ENCODE results near the gene NELL1.
"Not testable (repeated sequence)": the region's sequence is repeated elsewhere in the genome, so short reads cannot be mapped to it uniquely, and the experiment has no call there.

NELL1 gene

GRCh38 chr11:21258414-21258813 lies 589.0 kb downstream of the NELL1 start:
- Mint-ChIP-seq H3K36me3 (no peaks in the 10 kb centered on the region), H3K9me3 (no peaks in the 10 kb centered on the region), H3K27ac (no peak overlapping the region), H3K4me1 (no peaks in the 10 kb centered on the region), H3K27me3 (no peaks in the 10 kb centered on the region), H3K4me3 (no peak overlapping the region)
- ATAC-seq (ENCODE audit: low read depth) (no peak), DNase-seq (ENCODE audit: low spot score in 2 of 2) (no peak)

DNA sequence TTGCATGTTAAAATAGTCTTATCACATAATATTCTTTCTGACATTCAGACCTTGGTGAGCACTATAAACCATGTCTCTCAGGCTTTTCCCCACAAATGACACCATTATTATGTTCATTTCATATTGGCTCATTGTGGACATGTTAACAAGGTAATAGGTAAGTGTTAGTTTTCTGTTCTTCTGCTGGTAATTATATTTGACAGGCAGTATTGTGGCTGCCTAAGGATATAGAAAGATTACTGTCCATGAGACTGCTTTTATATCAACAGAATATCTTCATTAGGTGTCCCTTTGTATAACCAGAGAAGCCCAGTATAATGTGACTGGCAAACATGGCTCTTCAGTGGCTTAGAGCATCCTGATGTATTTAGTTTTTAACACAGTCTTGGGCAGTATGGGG lies 590.7 kb downstream of the NELL1 start:
- H3K4me1 Mint-ChIP-seq = no peaks in the 10 kb centered on the region
- H3K36me3 Mint-ChIP-seq = no peaks in the 10 kb centered on the region
- no peaks in the 10 kb centered on the region for H3K9me3 Mint-ChIP-seq
- H3K27me3 Mint-ChIP-seq = no peaks in the 10 kb centered on the region
- no peak for ATAC-seq (ENCODE audit: low read depth)
- no peak overlapping the region for H3K27ac Mint-ChIP-seq
- no peak overlapping the region for H3K4me3 Mint-ChIP-seq
- DNase-seq (ENCODE audit: low spot score in 2 of 2) = no peak

- no peaks in the 10 kb centered on the region for H3K4me1 Mint-ChIP-seq
- peaks cover 7% of the 10 kb centered on the region for H3K9me3 Mint-ChIP-seq
- no peak overlapping the region for H3K27ac Mint-ChIP-seq
- H3K4me3 Mint-ChIP-seq = no peak overlapping the region
- DNase-seq (ENCODE audit: low spot score in 2 of 2) = no peak
- no peaks in the 10 kb centered on the region for H3K36me3 Mint-ChIP-seq
- H3K27me3 Mint-ChIP-seq = no peaks in the 10 kb centered on the region
- ATAC-seq (ENCODE audit: low read depth) = no peak
Observed at GRCh38 chr11:21262992-21263391, 593.6 kb downstream of the NELL1 start.

DNA sequence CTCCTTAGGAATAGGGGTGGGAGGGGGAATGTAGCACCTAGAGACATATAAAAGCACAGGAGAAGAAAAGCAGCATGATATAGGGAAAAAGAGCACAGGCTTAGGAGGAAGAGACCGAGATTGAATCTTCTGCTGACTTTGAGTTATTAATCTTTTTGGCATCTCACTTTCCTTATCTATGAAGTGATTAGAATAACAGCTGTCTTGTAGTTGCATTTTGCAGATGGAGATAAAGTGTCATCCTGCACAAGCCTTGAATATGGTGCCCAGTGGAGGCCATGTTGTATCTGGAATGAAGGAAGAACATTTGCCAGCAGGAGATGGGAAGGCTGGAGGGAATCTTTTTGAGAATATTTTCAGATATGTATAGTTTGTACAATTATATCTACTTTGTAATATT lies 594.7 kb downstream of the NELL1 start:
- no peak for DNase-seq (ENCODE audit: low spot score in 2 of 2)
- H3K4me1 Mint-ChIP-seq = no peaks in the 10 kb centered on the region

GRCh38 chr11:21268036-21268435 lies 598.6 kb downstream of the NELL1 start:
- no peak overlapping the region for H3K4me3 Mint-ChIP-seq
- no peaks in the 10 kb centered on the region for H3K36me3 Mint-ChIP-seq
- ATAC-seq (ENCODE audit: low read depth) = no peak

More for the DNA sequence above, 594.7 kb downstream of the NELL1 start:
- no peak overlapping the region for H3K4me3 Mint-ChIP-seq
- no peaks in the 10 kb centered on the region for H3K36me3 Mint-ChIP-seq
- H3K27ac Mint-ChIP-seq = no peak overlapping the region
- ATAC-seq (ENCODE audit: low read depth) = no peak
- H3K9me3 Mint-ChIP-seq = peaks cover 7% of the 10 kb centered on the region
- H3K27me3 Mint-ChIP-seq = no peaks in the 10 kb centered on the region

GRCh38 chr11:21272139-21272538 lies 602.8 kb downstream of the NELL1 start:
- not testable (repeated sequence) for DNase-seq (ENCODE audit: low spot score in 2 of 2); H3K27ac Mint-ChIP-seq; H3K36me3 Mint-ChIP-seq; H3K27me3 Mint-ChIP-seq; H3K4me1 Mint-ChIP-seq; H3K9me3 Mint-ChIP-seq; ATAC-seq (ENCODE audit: low read depth); H3K4me3 Mint-ChIP-seq

More at GRCh38 chr11:21268036-21268435, 598.6 kb downstream of the NELL1 start:
- no peaks in the 10 kb centered on the region for H3K27me3 Mint-ChIP-seq
- H3K4me1 Mint-ChIP-seq = no peaks in the 10 kb centered on the region
- no peak for DNase-seq (ENCODE audit: low spot score in 2 of 2)
- peaks cover 7% of the 10 kb centered on the region for H3K9me3 Mint-ChIP-seq
- H3K27ac Mint-ChIP-seq = no peak overlapping the region

- Mint-ChIP-seq H3K4me3 (no peak overlapping the region), H3K36me3 (no peaks in the 10 kb centered on the region), H3K4me1 (no peaks in the 10 kb centered on the region), H3K9me3 (peaks cover 12% of the 10 kb centered on the region), H3K27ac (no peak overlapping the region), H3K27me3 (no peaks in the 10 kb centered on the region)
- ATAC-seq (ENCODE audit: low read depth) (no peak), DNase-seq (ENCODE audit: low spot score in 2 of 2) (no peak)
Observed at GRCh38 chr11:21278840-21279239, 609.5 kb downstream of the NELL1 start.

GRCh38 chr11:21285104-21285503 lies 615.7 kb downstream of the NELL1 start:
- Mint-ChIP-seq H3K4me3 (no peak overlapping the region), H3K27me3 (no peaks in the 10 kb centered on the region), H3K9me3 (peaks cover 17% of the 10 kb centered on the region), H3K4me1 (no peaks in the 10 kb centered on the region), H3K27ac (no peak overlapping the region), H3K36me3 (no peaks in the 10 kb centered on the region)
- DNase-seq (ENCODE audit: low spot score in 2 of 2) = no peak
- no peak for ATAC-seq (ENCODE audit: low read depth)

GRCh38 chr11:21289686-21290085 lies 620.3 kb downstream of the NELL1 start:
- Mint-ChIP-seq H3K36me3 (no peaks in the 10 kb centered on the region), H3K27ac (no peak overlapping the region), H3K4me1 (no peaks in the 10 kb centered on the region), H3K27me3 (no peaks in the 10 kb centered on the region), H3K9me3 (peaks cover 12% of the 10 kb centered on the region), H3K4me3 (no peak overlapping the region)
- DNase-seq (ENCODE audit: low spot score in 2 of 2) (no peak), ATAC-seq (ENCODE audit: low read depth) (no peak)

- peaks cover 9% of the 10 kb centered on the region for H3K9me3 Mint-ChIP-seq
- no peaks in the 10 kb centered on the region for H3K36me3 Mint-ChIP-seq
- H3K27me3 Mint-ChIP-seq = no peaks in the 10 kb centered on the region
- no peak for DNase-seq (ENCODE audit: low spot score in 2 of 2)
- no peaks in the 10 kb centered on the region for H3K4me1 Mint-ChIP-seq
- H3K4me3 Mint-ChIP-seq = no peak overlapping the region
- ATAC-seq (ENCODE audit: low read depth) = no peak
- no peak overlapping the region for H3K27ac Mint-ChIP-seq
Observed at GRCh38 chr11:21295508-21295907, 626.1 kb downstream of the NELL1 start.

- peaks cover 6% of the 10 kb centered on the region for H3K9me3 Mint-ChIP-seq
- H3K36me3 Mint-ChIP-seq = no peaks in the 10 kb centered on the region
- no peaks in the 10 kb centered on the region for H3K27me3 Mint-ChIP-seq
- no peaks in the 10 kb centered on the region for H3K4me1 Mint-ChIP-seq
- H3K4me3 Mint-ChIP-seq = no peak overlapping the region
- DNase-seq (ENCODE audit: low spot score in 2 of 2) (no peak), ATAC-seq (ENCODE audit: low read depth) (no peak)
- H3K27ac Mint-ChIP-seq = no peak overlapping the region
Observed at GRCh38 chr11:21301981-21302380, 632.6 kb downstream of the NELL1 start.

DNA sequence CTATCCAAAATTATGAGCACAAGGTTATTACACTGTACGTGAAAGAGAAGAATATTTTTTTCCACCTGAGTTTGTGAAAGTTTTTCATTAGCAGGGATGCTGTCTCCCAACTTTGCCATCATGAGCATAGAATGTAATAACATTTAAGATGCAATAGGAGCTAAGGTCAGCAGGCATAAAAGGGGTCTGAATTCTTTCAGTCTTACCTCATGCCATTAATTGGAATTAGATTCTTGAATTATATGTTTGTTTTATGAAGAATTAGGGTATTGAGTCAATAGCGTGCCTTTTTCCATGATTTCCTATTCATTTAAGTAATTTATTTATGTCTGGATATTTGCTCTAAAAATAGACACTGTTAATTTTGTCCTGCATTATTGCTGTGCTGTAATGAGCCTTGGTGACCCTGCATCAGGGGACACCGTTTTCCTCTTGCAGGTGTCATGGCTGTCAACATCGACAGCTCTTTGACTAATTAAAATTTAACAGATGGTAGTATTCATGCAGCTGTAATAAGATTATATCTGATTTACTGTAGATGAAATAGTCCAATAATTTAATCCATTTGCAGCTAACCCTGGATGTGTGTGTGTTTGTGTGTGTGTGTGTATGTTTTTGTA lies 637.5 kb downstream of the NELL1 start:
- Mint-ChIP-seq H3K36me3 (no peaks in the 10 kb centered on the region), H3K4me1 (no peaks in the 10 kb centered on the region), H3K4me3 (no peak overlapping the region), H3K27ac (no peak overlapping the region), H3K9me3 (peaks cover 6% of the 10 kb centered on the region), H3K27me3 (no peaks in the 10 kb centered on the region)
- DNase-seq (ENCODE audit: low spot score in 2 of 2) (no peak), ATAC-seq (ENCODE audit: low read depth) (no peak)

GRCh38 chr11:21307874-21308273 lies 638.5 kb downstream of the NELL1 start:
- ATAC-seq (ENCODE audit: low read depth) (no peak), DNase-seq (ENCODE audit: low spot score in 2 of 2) (no peak)
- Mint-ChIP-seq H3K27ac (no peak overlapping the region), H3K9me3 (peaks cover 4% of the 10 kb centered on the region), H3K36me3 (no peaks in the 10 kb centered on the region), H3K27me3 (no peaks in the 10 kb centered on the region), H3K4me3 (no peak overlapping the region), H3K4me1 (no peaks in the 10 kb centered on the region)

DNA sequence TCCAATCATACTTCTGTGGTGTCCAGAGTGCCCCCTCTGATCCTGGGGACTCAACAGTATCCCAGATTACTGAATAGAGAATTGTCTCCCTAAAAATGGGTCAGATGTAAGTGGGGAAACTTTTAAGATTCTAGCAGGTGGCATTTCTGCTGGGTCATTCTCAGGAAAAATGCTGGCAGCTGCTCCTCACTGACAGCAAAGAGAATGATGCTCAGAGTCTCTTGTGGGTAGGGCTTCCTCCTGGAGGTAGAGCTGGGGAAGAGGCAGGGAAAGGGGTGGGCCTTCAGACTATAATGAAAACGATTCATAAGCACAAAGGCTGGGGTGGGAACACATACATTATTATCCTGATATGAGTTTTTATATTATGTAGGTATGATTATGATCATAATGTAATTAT lies 647.2 kb downstream of the NELL1 start:
- DNase-seq (ENCODE audit: low spot score in 2 of 2) (no peak), ATAC-seq (ENCODE audit: low read depth) (no peak)
- no peak overlapping the region for H3K4me3 Mint-ChIP-seq
- no peaks in the 10 kb centered on the region for H3K27me3 Mint-ChIP-seq
- H3K27ac Mint-ChIP-seq = no peak overlapping the region
- H3K9me3 Mint-ChIP-seq = peaks cover under 1% of the 10 kb centered on the region
- no peaks in the 10 kb centered on the region for H3K36me3 Mint-ChIP-seq
- H3K4me1 Mint-ChIP-seq = no peaks in the 10 kb centered on the region

DNA sequence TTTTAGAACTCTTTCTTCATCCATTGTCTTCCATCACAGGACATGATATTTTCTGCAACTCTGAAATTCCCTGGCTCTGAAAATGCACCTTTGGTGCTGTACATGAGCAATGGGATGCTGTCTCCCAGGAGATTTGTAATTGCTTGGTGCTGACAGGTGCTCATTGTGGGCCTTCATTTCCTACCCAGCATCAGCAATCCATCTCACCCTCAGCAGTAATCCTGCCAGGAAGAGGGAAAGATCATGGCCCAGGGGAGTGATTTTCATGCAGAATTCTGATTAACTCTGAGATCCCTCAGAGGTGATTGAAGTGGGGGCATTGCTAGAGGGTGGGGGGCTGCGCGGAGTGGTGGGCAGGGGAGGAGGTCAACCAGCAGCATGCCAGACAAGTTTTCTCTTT lies 651.7 kb downstream of the NELL1 start:
- DNase-seq (ENCODE audit: low spot score in 2 of 2) = no peak
- ATAC-seq (ENCODE audit: low read depth) = no peak
- no peak overlapping the region for H3K27ac Mint-ChIP-seq
- peaks cover 5% of the 10 kb centered on the region for H3K9me3 Mint-ChIP-seq
- no peak overlapping the region for H3K4me3 Mint-ChIP-seq
- no peaks in the 10 kb centered on the region for H3K27me3 Mint-ChIP-seq
- no peaks in the 10 kb centered on the region for H3K36me3 Mint-ChIP-seq
- H3K4me1 Mint-ChIP-seq = no peaks in the 10 kb centered on the region
